B cell (primary cell): ENCODE measurements around the gene PTER. TPM values are rescaled to one million over a fixed set of nuclear protein-coding genes. Genes with fewer than 3 reads are reported as not detected.

Source experiments
- ATAC-seq: fragments of 200-7000 bp; cut with Tn5 transposase; one replicate; pipeline ENCODE4 v1.10.0; 2021; ENCODE audit warnings: low read depth, mild to moderate bottlenecking, moderate number of reproducible peaks, moderate library complexity
- CTCF ChIA-PET: fragments of 350-600 bp; sonication (Branson Sonifier 250); formaldehyde crosslinking; loops from one replicate; lab custom pipeline; 2021; ENCODE audit warnings: antibody characterized with exemption, inconsistent platforms; lab: Charles Lee
- POLR2A ChIA-PET: fragments of 350-600 bp; sonication (Branson Sonifier 250); formaldehyde crosslinking; loops from one replicate; lab custom pipeline; 2021; ENCODE audit warnings: antibody characterized with exemption; lab: Charles Lee
- DNase-seq: peaks from one replicate; pipeline ENCODE4 v3.0.0; 2013
- H2AFZ ChIP-seq: 2 replicates; pipeline ENCODE4 v1.6.1; 2012; ENCODE audit warnings: mild to moderate bottlenecking, low read depth, low read length; ENCODE audit not compliant: insufficient read depth, poor library complexity, severe bottlenecking
- H3K27ac ChIP-seq, 2 donors: 1 replicate in 1 of 2; 2 replicates in 1 of 2; pipeline ENCODE4 v1.5.1; 2012 to 2013; ENCODE audit warnings: low read length in 2 of 2, mild to moderate bottlenecking in 2 of 2, moderate library complexity in 1 of 2
- H3K27me3 ChIP-seq, 4 experiments: fragments of 200-600 bp in 1 of 4; sonication (generic) in 1 of 4; replicated peaks in 1 of 4; 1 replicate in 2 of 4; 2 replicates in 2 of 4; pipeline versions ENCODE4 v1.6.1 to v1.7.0; 2013 to 2016; ENCODE audit warnings: low read length in 3 of 4, mild to moderate bottlenecking in 2 of 4, mixed read lengths in 1 of 4, moderate library complexity in 1 of 4; ENCODE audit not compliant: insufficient read depth in 4 of 4, control insufficient read depth in 3 of 4; ENCODE audit errors: control extremely low read depth in 1 of 4
- H3K36me3 ChIP-seq, 2 experiments: replicated peaks in 1 of 2; 1 replicate in 1 of 2; 2 replicates in 1 of 2; pipeline versions ENCODE4 v1.6.1 to v1.7.1; 2013; ENCODE audit warnings: low read length in 1 of 2; ENCODE audit not compliant: insufficient read depth in 2 of 2, control insufficient read depth in 1 of 2; ENCODE audit errors: control extremely low read depth in 1 of 2, extremely low read depth in 1 of 2
- H3K4me1 ChIP-seq, 2 donors: fragments of 200-600 bp in 1 of 2; sonication (generic) in 1 of 2; 1 replicate in 1 of 2; 2 replicates in 1 of 2; pipeline versions ENCODE4 v1.5.1 to v1.6.1; 2013 to 2017; ENCODE audit warnings: low read length in 2 of 2; ENCODE audit not compliant: control insufficient read depth in 2 of 2, insufficient read depth in 2 of 2
- H3K4me2 ChIP-seq: replicated peaks from 2 replicates; pipeline ENCODE3; 2012; ENCODE audit warnings: mild to moderate bottlenecking, low read depth, low read length; ENCODE audit not compliant: poor library complexity, severe bottlenecking
- H3K4me3 ChIP-seq, 5 experiments: fragments of 200-600 bp in 1 of 5; sonication (generic) in 1 of 5; 1 replicate in 3 of 5; 2 replicates in 2 of 5; pipeline versions ENCODE4 v1.5.1 to v1.7.0; 2011 to 2016; ENCODE audit warnings: low read length in 4 of 5, mild to moderate bottlenecking in 4 of 5, low read depth in 2 of 5, control low read depth in 1 of 5, moderate library complexity in 1 of 5; ENCODE audit not compliant: insufficient read depth in 1 of 5; ENCODE audit errors: control extremely low read depth in 1 of 5, extremely low read depth in 1 of 5
- H3K79me2 ChIP-seq: fragments of 200-600 bp; sonication (generic); one replicate; pipeline ENCODE4 v1.6.0; 2016; ENCODE audit warnings: low read length; ENCODE audit not compliant: control insufficient read depth, insufficient read depth
- H3K9ac ChIP-seq: fragments of 200-600 bp; sonication (generic); 2 replicates; pipeline ENCODE4 v1.6.1; 2017; ENCODE audit warnings: mild to moderate bottlenecking, low read length, moderate library complexity
- H3K9me3 ChIP-seq, 3 donors: one replicate each; pipeline versions ENCODE4 v1.6.1 to v1.7.1; 2013; ENCODE audit warnings: low read length in 2 of 3; ENCODE audit not compliant: control insufficient read depth in 2 of 3, insufficient read depth in 1 of 3; ENCODE audit errors: control extremely low read depth in 1 of 3
- H4K20me1 ChIP-seq: 2 replicates; pipeline ENCODE4 v1.6.0; 2012; ENCODE audit warnings: mild to moderate bottlenecking, low read length; ENCODE audit not compliant: insufficient read depth, control insufficient read depth, poor library complexity, severe bottlenecking
- H3K27ac Mint-ChIP-seq: one replicate; pipeline ENCODE4 v1.8.0; 2021; ENCODE audit warnings: mixed read lengths
- H3K27me3 Mint-ChIP-seq: one replicate; pipeline ENCODE4 v1.8.0; 2021; ENCODE audit warnings: mixed read lengths
- H3K4me1 Mint-ChIP-seq: one replicate; pipeline ENCODE4 v1.8.0; 2021; ENCODE audit warnings: mixed read lengths
- H3K4me3 Mint-ChIP-seq: one replicate; pipeline ENCODE4 v1.8.0; 2021; ENCODE audit warnings: mixed read lengths
- H3K9me3 Mint-ChIP-seq: one replicate; pipeline ENCODE4 v1.8.0; 2022; ENCODE audit warnings: mixed read lengths; ENCODE audit not compliant: insufficient read depth
- EZH2 ChIP-seq: IDR thresholded peaks from 2 replicates; pipeline ENCODE4 v1.6.1; 2012; ENCODE audit warnings: borderline replicate concordance, low read depth, mild to moderate bottlenecking, moderate library complexity, low read length; ENCODE audit not compliant: insufficient read depth, poor library complexity, severe bottlenecking
- WGBS: methylation state at CpG from one replicate; pipeline ENCODE4 v1.1.5; 2013; ENCODE audit warnings: missing lambda C conversion rate; ENCODE audit not compliant: insufficient coverage; 5-methylcytosine and 5-hydroxymethylcytosine counted together
- intact Hi-C: fragments of 100-400 bp; cut with micrococcal nuclease; formaldehyde crosslinking; loops from one replicate; pipeline ENCODE4 v1.10.0; 2022
- polyA plus RNA-seq: library from polyadenylated mRNA; depleted of rRNA; stranded (reverse); fragments of >200 nt; gene quantifications from 2 replicates; pipeline ENCODE4 v1.2.3, GENCODE V29; 2012
- total RNA-seq, 2 donors: library from RNA; stranded (reverse); fragments of 120-200 nt in 1 of 2; gene quantifications; 1 replicate in 1 of 2; 2 replicates in 1 of 2; pipeline versions ENCODE4 v1.2.3 to v1.2.4, GENCODE V29; 2013 to 2022
- TF ChIP-seq, protein P1 (sequence below): fragments of 200-600 bp; IDR thresholded peaks from one replicate; pipeline ENCODE4 v1.8.0; 2022; ENCODE audit warnings: antibody characterized with exemption, mild to moderate bottlenecking

Gene PTER
- total and polyA plus RNA-seq, 2 donors (not counting 1 experiment from before 2014, with no cell fraction given) = 7.4 to 18.6 TPM

DNA sequence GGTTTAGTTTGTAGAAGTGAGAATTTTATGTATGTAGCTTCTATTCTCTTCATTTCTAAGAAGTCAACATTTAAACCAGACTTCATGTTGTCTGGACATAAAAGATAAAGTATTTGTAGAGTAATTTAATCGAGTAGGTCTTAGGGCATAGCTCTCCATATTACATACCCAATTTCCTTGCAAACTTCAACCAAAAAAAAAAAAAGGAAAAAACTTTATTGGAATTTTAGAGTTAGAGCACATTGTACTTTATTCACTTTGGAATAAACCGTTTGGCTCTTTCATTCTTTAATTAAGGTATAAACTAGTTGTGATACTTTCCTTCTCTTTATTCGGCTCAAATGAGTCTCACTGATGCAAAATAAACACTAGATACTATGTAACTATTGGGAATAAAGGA lies 36.0 kb downstream of the PTER start:
- Histone ChIP-seq H3K36me3 (no peaks in the 10 kb centered on the region), H3K27ac (no peak overlapping the region), H3K4me2 (no peak overlapping the region), H3K9ac (no peak overlapping the region), H2AFZ (no peak overlapping the region), H3K4me1 (peaks cover 3 to 5% of the 10 kb centered on the region in 2 donors), H3K4me3 (no peak overlapping the region), H3K79me2 (peaks cover 8% of the 10 kb centered on the region), H4K20me1 (peaks cover 11% of the 10 kb centered on the region), H3K27me3 (no peaks in the 10 kb centered on the region), H3K9me3 (no peaks in the 10 kb centered on the region)
- Mint-ChIP-seq H3K27ac (no peak overlapping the region), H3K9me3 (no peaks in the 10 kb centered on the region), H3K27me3 (no peaks in the 10 kb centered on the region), H3K4me1 (peaks cover 13% of the 10 kb centered on the region), H3K4me3 (no peak overlapping the region)
- POLR2A ChIA-PET = no interaction called here
- intact Hi-C loops = no loop called here
- no peak for DNase-seq
- CTCF ChIA-PET = no interaction called here
- WGBS = no CpG with 5 or more reads among the region's 3 CpGs
- ATAC-seq = no peak
- TF ChIP-seq EZH2 = no peak
- TF ChIP-seq, protein P1, sequence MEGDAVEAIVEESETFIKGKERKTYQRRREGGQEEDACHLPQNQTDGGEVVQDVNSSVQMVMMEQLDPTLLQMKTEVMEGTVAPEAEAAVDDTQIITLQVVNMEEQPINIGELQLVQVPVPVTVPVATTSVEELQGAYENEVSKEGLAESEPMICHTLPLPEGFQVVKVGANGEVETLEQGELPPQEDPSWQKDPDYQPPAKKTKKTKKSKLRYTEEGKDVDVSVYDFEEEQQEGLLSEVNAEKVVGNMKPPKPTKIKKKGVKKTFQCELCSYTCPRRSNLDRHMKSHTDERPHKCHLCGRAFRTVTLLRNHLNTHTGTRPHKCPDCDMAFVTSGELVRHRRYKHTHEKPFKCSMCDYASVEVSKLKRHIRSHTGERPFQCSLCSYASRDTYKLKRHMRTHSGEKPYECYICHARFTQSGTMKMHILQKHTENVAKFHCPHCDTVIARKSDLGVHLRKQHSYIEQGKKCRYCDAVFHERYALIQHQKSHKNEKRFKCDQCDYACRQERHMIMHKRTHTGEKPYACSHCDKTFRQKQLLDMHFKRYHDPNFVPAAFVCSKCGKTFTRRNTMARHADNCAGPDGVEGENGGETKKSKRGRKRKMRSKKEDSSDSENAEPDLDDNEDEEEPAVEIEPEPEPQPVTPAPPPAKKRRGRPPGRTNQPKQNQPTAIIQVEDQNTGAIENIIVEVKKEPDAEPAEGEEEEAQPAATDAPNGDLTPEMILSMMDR = no peak

DNA sequence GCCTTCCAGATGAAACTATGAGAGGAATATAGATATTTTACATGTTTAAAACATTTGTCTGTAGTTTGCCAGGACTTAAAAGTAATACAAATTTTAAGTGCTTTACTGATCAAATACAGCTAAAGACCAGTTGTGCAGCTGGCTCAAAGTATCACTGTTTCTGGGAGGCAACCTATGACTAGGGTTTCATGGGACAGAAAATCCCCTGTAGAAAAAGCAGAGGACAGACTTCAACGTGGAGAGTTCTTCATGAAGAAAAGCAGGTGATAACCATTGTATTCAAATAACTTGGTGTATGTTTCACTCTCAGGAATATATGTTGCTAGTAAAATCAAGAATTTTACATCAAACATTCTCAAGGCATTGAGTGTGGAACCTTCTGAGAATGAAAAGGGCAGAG lies 40.9 kb downstream of the PTER start:
- no peaks in the 10 kb centered on the region for H4K20me1 ChIP-seq
- no peak overlapping the region for H3K4me3 ChIP-seq
- CTCF ChIA-PET = no interaction called here
- Mint-ChIP-seq H3K27me3 (no peaks in the 10 kb centered on the region), H3K27ac (no peak overlapping the region), H3K9me3 (no peaks in the 10 kb centered on the region), H3K4me1 (no peaks in the 10 kb centered on the region), H3K4me3 (no peak overlapping the region)
- no peaks in the 10 kb centered on the region for H3K27me3 ChIP-seq
- no peak for TF ChIP-seq EZH2
- TF ChIP-seq, protein P1 = no peak
- no peak for ATAC-seq
- no peaks in the 10 kb centered on the region for H3K9me3 ChIP-seq
- intact Hi-C loops = no loop called here
- no peak overlapping the region for H3K27ac ChIP-seq
- H3K79me2 ChIP-seq = no peaks in the 10 kb centered on the region
- H3K4me1 ChIP-seq = no peaks in the 10 kb centered on the region
- no peaks in the 10 kb centered on the region for H3K36me3 ChIP-seq
- H2AFZ ChIP-seq = no peak overlapping the region
- DNase-seq = no peak
- no peak overlapping the region for H3K9ac ChIP-seq
- no peak overlapping the region for H3K4me2 ChIP-seq
- POLR2A ChIA-PET = no interaction called here
- no CpG with 5 or more reads among the region's 1 CpG for WGBS
